SU-DHL-6 (cell line): ENCODE results near the gene LCAT.

Experiments
- EZH2phosphoT487 ChIP-seq: fragments of 200-600 bp; sonication (generic), shearing (Covaris generic); conservative IDR thresholded peaks from 2 replicates; pipeline ENCODE4 v1.6.1; 2018; ENCODE audit warnings: mild to moderate bottlenecking, antibody characterized with exemption, low read length, moderate library complexity, mixed read lengths
- TF ChIP-seq, protein P1 (sequence below): fragments of 200-600 bp; sonication (generic); IDR thresholded peaks from one replicate; pipeline ENCODE4 v1.5.1; 2017; ENCODE audit warnings: antibody characterized with exemption, mild to moderate bottlenecking, low read length, moderate library complexity; ENCODE audit not compliant: insufficient read depth, poor library complexity, severe bottlenecking

- TF ChIP-seq, protein P1, sequence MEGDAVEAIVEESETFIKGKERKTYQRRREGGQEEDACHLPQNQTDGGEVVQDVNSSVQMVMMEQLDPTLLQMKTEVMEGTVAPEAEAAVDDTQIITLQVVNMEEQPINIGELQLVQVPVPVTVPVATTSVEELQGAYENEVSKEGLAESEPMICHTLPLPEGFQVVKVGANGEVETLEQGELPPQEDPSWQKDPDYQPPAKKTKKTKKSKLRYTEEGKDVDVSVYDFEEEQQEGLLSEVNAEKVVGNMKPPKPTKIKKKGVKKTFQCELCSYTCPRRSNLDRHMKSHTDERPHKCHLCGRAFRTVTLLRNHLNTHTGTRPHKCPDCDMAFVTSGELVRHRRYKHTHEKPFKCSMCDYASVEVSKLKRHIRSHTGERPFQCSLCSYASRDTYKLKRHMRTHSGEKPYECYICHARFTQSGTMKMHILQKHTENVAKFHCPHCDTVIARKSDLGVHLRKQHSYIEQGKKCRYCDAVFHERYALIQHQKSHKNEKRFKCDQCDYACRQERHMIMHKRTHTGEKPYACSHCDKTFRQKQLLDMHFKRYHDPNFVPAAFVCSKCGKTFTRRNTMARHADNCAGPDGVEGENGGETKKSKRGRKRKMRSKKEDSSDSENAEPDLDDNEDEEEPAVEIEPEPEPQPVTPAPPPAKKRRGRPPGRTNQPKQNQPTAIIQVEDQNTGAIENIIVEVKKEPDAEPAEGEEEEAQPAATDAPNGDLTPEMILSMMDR, result no peak
- TF ChIP-seq EZH2phosphoT487, result no peak
Measured at GRCh38 chr16:67931712-67932461, 12.0 kb downstream of the LCAT start, which contains the start of gene CTRL.
